Omental fat pad (tissue), 4 donors: Measurements from ENCODE around the gene GLG1. TPM values are rescaled to one million over a fixed set of nuclear protein-coding genes. Genes with fewer than 3 reads are reported as not detected.

ENCODE experiments used
- ATAC-seq: fragments of 150-250 bp; one replicate; pipeline ENCODE4 v1.9.1; 2016; ENCODE audit warnings: mild to moderate bottlenecking, moderate library complexity; ENCODE audit not compliant: low FRiP score
- DNase-seq: peaks from one replicate; pipeline ENCODE4 v3.0.0-alpha.2; 2019; ENCODE audit warnings: low spot score
- total RNA-seq, 4 donors: library from RNA; depleted of rRNA; stranded (reverse); fragments of >200 nt; gene quantifications; one replicate each; pipeline ENCODE4 v1.1.0, GENCODE V29; 2016
- TF ChIP-seq, protein P1 (sequence below), 3 donors: fragments of 450-650 bp; IDR thresholded peaks; one replicate each; pipeline ENCODE4 v1.5.1; 2016 to 2017; ENCODE audit warnings: antibody characterized with exemption in 3 of 3, mild to moderate bottlenecking in 3 of 3, moderate library complexity in 2 of 3

GLG1 gene
- total RNA-seq, 4 donors from 2014 or later: 107 to 160 (median 122) TPM

DNA sequence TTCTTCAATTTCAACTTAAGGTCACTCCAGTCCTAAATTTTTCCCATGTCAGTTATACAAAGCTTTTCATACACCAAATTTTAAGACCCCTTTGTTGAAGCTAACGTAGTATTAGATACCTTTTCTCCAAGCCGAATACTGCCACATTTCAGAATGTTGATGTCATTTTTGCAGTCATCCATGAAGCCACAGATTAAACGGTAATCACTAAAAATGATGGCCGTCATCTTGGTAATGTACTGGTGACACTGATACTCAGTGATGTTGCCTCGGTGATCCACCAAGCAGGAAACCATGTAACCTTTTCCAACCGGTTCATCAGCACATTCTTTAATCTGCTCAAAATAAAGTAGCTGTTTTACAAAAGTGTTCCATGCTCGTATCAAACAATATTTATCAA is 103.5 kb downstream of the GLG1 start:
- ATAC-seq (no peak), DNase-seq (no peak)
- TF ChIP-seq, protein P1, sequence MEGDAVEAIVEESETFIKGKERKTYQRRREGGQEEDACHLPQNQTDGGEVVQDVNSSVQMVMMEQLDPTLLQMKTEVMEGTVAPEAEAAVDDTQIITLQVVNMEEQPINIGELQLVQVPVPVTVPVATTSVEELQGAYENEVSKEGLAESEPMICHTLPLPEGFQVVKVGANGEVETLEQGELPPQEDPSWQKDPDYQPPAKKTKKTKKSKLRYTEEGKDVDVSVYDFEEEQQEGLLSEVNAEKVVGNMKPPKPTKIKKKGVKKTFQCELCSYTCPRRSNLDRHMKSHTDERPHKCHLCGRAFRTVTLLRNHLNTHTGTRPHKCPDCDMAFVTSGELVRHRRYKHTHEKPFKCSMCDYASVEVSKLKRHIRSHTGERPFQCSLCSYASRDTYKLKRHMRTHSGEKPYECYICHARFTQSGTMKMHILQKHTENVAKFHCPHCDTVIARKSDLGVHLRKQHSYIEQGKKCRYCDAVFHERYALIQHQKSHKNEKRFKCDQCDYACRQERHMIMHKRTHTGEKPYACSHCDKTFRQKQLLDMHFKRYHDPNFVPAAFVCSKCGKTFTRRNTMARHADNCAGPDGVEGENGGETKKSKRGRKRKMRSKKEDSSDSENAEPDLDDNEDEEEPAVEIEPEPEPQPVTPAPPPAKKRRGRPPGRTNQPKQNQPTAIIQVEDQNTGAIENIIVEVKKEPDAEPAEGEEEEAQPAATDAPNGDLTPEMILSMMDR (IDR thresholded peaks at IDR 0.05): no peak

GRCh38 chr16:74501484-74502478 is 105.1 kb downstream of the GLG1 start:
- DNase-seq (no peak), ATAC-seq (no peak)
- TF ChIP-seq, protein P1 (IDR thresholded peaks at IDR 0.05): no peak

GRCh38 chr16:74500907-74501306 is 106.0 kb downstream of the GLG1 start:
- DNase-seq (no peak), ATAC-seq (no peak)
- TF ChIP-seq, protein P1 (IDR thresholded peaks at IDR 0.05): no peak

GRCh38 chr16:74499114-74499513 is 107.8 kb downstream of the GLG1 start:
- ATAC-seq (no peak), DNase-seq (no peak)
- TF ChIP-seq, protein P1 (IDR thresholded peaks at IDR 0.05): no peak

- TF ChIP-seq, protein P1 (IDR thresholded peaks at IDR 0.05): no peak
- ATAC-seq: no peak
Measured at GRCh38 chr16:74497761-74498160, 109.2 kb downstream of the GLG1 start.

DNA sequence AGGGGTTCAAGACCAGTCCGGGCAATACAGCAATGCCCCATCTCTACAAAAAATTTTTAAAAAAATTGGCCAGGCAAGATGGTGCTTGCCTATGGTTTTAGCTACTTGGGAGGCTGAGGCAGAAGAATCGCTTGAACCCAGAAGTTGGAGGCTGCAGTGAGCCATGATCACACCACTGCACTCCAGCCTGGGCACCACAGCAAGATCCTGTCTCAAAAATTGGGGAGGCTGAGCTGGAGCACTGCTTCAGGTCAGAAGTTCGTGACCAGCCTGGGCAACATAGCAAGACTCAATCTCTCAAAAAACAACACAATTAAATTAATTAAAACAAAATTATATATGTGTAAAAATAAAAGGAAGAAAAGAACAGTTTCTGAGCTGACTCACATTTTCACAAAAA is 110.9 kb downstream of the GLG1 start:
- DNase-seq (no peak), ATAC-seq (no peak)
- TF ChIP-seq, protein P1 (IDR thresholded peaks at IDR 0.05): no peak

More at GRCh38 chr16:74497761-74498160, 109.2 kb downstream of the GLG1 start:
- DNase-seq: no peak

DNA sequence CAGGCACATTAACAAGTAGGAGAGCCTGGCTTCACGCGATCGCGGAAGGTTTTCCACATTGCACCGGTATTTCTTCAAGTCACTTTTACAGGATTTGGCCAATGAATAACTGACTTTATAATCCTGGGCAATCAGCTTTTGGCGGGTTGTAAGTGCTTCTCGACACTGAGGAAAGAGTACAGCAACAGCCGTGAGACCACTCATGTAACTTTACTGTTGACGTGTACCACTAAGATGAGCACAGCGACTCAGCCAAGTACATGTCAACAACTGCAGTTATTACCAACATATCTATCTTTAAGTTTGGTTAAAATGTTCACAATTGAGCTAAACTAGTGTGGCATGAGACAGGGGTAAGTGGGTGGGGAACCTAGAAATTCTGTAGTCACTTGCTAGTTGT is 113.9 kb downstream of the GLG1 start:
- TF ChIP-seq, protein P1 (IDR thresholded peaks at IDR 0.05): no peak
- ATAC-seq: no peak

More for the DNA sequence above, 113.9 kb downstream of the GLG1 start:
- DNase-seq: no peak
